ENCODE measurements around the gene GPR61.
A peak's percentile ranks its signal among the peaks of the same experiment; 100 is the strongest.

GPR61 gene

GRCh38 chr1:109498161-109498801, 41.4 kb upstream of the GPR61 start:
- Histone ChIP-seq H3K27me3 (ENCODE audit: control insufficient read depth, insufficient read depth, low read length, poor library complexity, severe bottlenecking) (no peaks in the 10 kb centered on the region), H3K4me3 (ENCODE audit: insufficient read depth, low read depth, low read length) (no peak overlapping the region), H3K4me1 (ENCODE audit: control insufficient read depth, insufficient read depth, low read length) (peaks cover 14% of the 10 kb centered on the region), H3K9me3 (ENCODE audit: control insufficient read depth, low read length) (no peaks in the 10 kb centered on the region), H3K27ac (ENCODE audit: insufficient read depth, low read depth, low read length, poor library complexity, severe bottlenecking) (peak overlapping the region; percentile 55), H3K36me3 (ENCODE audit: control insufficient read depth, insufficient read depth, low read length) (no peaks in the 10 kb centered on the region)
- 56 to 58% methylated on average over 12 of the region's 12 CpGs for WGBS, 2 experiments

- no peaks in the 10 kb centered on the region for H3K27me3 ChIP-seq (ENCODE audit: control insufficient read depth, insufficient read depth, low read length, poor library complexity, severe bottlenecking)
- H3K9me3 ChIP-seq (ENCODE audit: control insufficient read depth, low read length), result no peaks in the 10 kb centered on the region
- H3K27ac ChIP-seq (ENCODE audit: insufficient read depth, low read depth, low read length, poor library complexity, severe bottlenecking), result no peak overlapping the region
- no peak overlapping the region for H3K4me3 ChIP-seq (ENCODE audit: insufficient read depth, low read depth, low read length)
- peaks cover 14% of the 10 kb centered on the region for H3K4me1 ChIP-seq (ENCODE audit: control insufficient read depth, insufficient read depth, low read length)
- 84 to 89% methylated on average over 7 of the region's 7 CpGs for WGBS, 2 experiments
- no peaks in the 10 kb centered on the region for H3K36me3 ChIP-seq (ENCODE audit: control insufficient read depth, insufficient read depth, low read length)
These were observed 40.6 kb upstream of the GPR61 start for GRCh38 chr1:109499081-109499480.

- 73 to 85% methylated on average over 4 of the region's 4 CpGs for WGBS, 2 experiments
- Histone ChIP-seq H3K4me3 (ENCODE audit: insufficient read depth, low read depth, low read length) (no peak overlapping the region), H3K27ac (ENCODE audit: insufficient read depth, low read depth, low read length, poor library complexity, severe bottlenecking) (no peak overlapping the region), H3K4me1 (ENCODE audit: control insufficient read depth, insufficient read depth, low read length) (peaks cover 14% of the 10 kb centered on the region), H3K36me3 (ENCODE audit: control insufficient read depth, insufficient read depth, low read length) (no peaks in the 10 kb centered on the region), H3K9me3 (ENCODE audit: control insufficient read depth, low read length) (no peaks in the 10 kb centered on the region), H3K27me3 (ENCODE audit: control insufficient read depth, insufficient read depth, low read length, poor library complexity, severe bottlenecking) (no peaks in the 10 kb centered on the region)
These were observed 39.8 kb upstream of the GPR61 start for GRCh38 chr1:109499661-109500536.

GRCh38 chr1:109500941-109501381, 38.7 kb upstream of the GPR61 start:
- 73 to 75% methylated on average over 5 of the region's 5 CpGs for WGBS, 2 experiments
- Histone ChIP-seq H3K27me3 (ENCODE audit: control insufficient read depth, insufficient read depth, low read length, poor library complexity, severe bottlenecking) (no peaks in the 10 kb centered on the region), H3K4me3 (ENCODE audit: insufficient read depth, low read depth, low read length) (no peak overlapping the region), H3K27ac (ENCODE audit: insufficient read depth, low read depth, low read length, poor library complexity, severe bottlenecking) (no peak overlapping the region), H3K4me1 (ENCODE audit: control insufficient read depth, insufficient read depth, low read length) (peaks cover 14% of the 10 kb centered on the region), H3K9me3 (ENCODE audit: control insufficient read depth, low read length) (no peaks in the 10 kb centered on the region), H3K36me3 (ENCODE audit: control insufficient read depth, insufficient read depth, low read length) (no peaks in the 10 kb centered on the region)

- H3K9me3 ChIP-seq (ENCODE audit: control insufficient read depth, low read length), result no peaks in the 10 kb centered on the region
- WGBS, 2 experiments, result 84% methylated on average over 5 of the region's 5 CpGs
- peaks cover 14% of the 10 kb centered on the region for H3K4me1 ChIP-seq (ENCODE audit: control insufficient read depth, insufficient read depth, low read length)
- H3K36me3 ChIP-seq (ENCODE audit: control insufficient read depth, insufficient read depth, low read length), result no peaks in the 10 kb centered on the region
- H3K4me3 ChIP-seq (ENCODE audit: insufficient read depth, low read depth, low read length), result no peak overlapping the region
- H3K27me3 ChIP-seq (ENCODE audit: control insufficient read depth, insufficient read depth, low read length, poor library complexity, severe bottlenecking), result no peaks in the 10 kb centered on the region
- H3K27ac ChIP-seq (ENCODE audit: insufficient read depth, low read depth, low read length, poor library complexity, severe bottlenecking), result no peak overlapping the region
These were observed 37.9 kb upstream of the GPR61 start for GRCh38 chr1:109501644-109502363.

GRCh38 chr1:109502364-109502851, 37.3 kb upstream of the GPR61 start:
- Histone ChIP-seq H3K9me3 (ENCODE audit: control insufficient read depth, low read length) (no peaks in the 10 kb centered on the region), H3K4me3 (ENCODE audit: insufficient read depth, low read depth, low read length) (no peak overlapping the region), H3K27me3 (ENCODE audit: control insufficient read depth, insufficient read depth, low read length, poor library complexity, severe bottlenecking) (peaks cover under 1% of the 10 kb centered on the region), H3K27ac (ENCODE audit: insufficient read depth, low read depth, low read length, poor library complexity, severe bottlenecking) (no peak overlapping the region), H3K36me3 (ENCODE audit: control insufficient read depth, insufficient read depth, low read length) (no peaks in the 10 kb centered on the region), H3K4me1 (ENCODE audit: control insufficient read depth, insufficient read depth, low read length) (peaks cover 11% of the 10 kb centered on the region)
- 84 to 89% methylated on average over 3 of the region's 3 CpGs for WGBS, 2 experiments

- no peak overlapping the region for H3K4me3 ChIP-seq (ENCODE audit: insufficient read depth, low read depth, low read length)
- 91 to 95% methylated on average over 5 of the region's 5 CpGs for WGBS, 2 experiments
- H3K27me3 ChIP-seq (ENCODE audit: control insufficient read depth, insufficient read depth, low read length, poor library complexity, severe bottlenecking), result peaks cover 11% of the 10 kb centered on the region
- H3K27ac ChIP-seq (ENCODE audit: insufficient read depth, low read depth, low read length, poor library complexity, severe bottlenecking), result no peak overlapping the region
- H3K4me1 ChIP-seq (ENCODE audit: control insufficient read depth, insufficient read depth, low read length), result peaks cover 5% of the 10 kb centered on the region
- no peaks in the 10 kb centered on the region for H3K36me3 ChIP-seq (ENCODE audit: control insufficient read depth, insufficient read depth, low read length)
- no peaks in the 10 kb centered on the region for H3K9me3 ChIP-seq (ENCODE audit: control insufficient read depth, low read length)
These were observed 35.7 kb upstream of the GPR61 start for GRCh38 chr1:109503935-109504334.

GRCh38 chr1:109504974-109505373, 34.7 kb upstream of the GPR61 start:
- H3K36me3 ChIP-seq (ENCODE audit: control insufficient read depth, insufficient read depth, low read length), result no peaks in the 10 kb centered on the region
- H3K27me3 ChIP-seq (ENCODE audit: control insufficient read depth, insufficient read depth, low read length, poor library complexity, severe bottlenecking), result peaks cover 19% of the 10 kb centered on the region
- WGBS, 2 experiments, result 82 to 90% methylated on average over 1 of the region's 1 CpG
- no peak overlapping the region for H3K27ac ChIP-seq (ENCODE audit: insufficient read depth, low read depth, low read length, poor library complexity, severe bottlenecking)
- peaks cover 4% of the 10 kb centered on the region for H3K4me1 ChIP-seq (ENCODE audit: control insufficient read depth, insufficient read depth, low read length)
- H3K9me3 ChIP-seq (ENCODE audit: control insufficient read depth, low read length), result no peaks in the 10 kb centered on the region
- no peak overlapping the region for H3K4me3 ChIP-seq (ENCODE audit: insufficient read depth, low read depth, low read length)

GRCh38 chr1:109508001-109508872, 31.4 kb upstream of the GPR61 start:
- Histone ChIP-seq H3K27ac (ENCODE audit: insufficient read depth, low read depth, low read length, poor library complexity, severe bottlenecking) (no peak overlapping the region), H3K4me1 (ENCODE audit: control insufficient read depth, insufficient read depth, low read length) (peaks cover 11% of the 10 kb centered on the region), H3K27me3 (ENCODE audit: control insufficient read depth, insufficient read depth, low read length, poor library complexity, severe bottlenecking) (peaks cover 50% of the 10 kb centered on the region), H3K9me3 (ENCODE audit: control insufficient read depth, low read length) (no peaks in the 10 kb centered on the region), H3K36me3 (ENCODE audit: control insufficient read depth, insufficient read depth, low read length) (no peaks in the 10 kb centered on the region), H3K4me3 (ENCODE audit: insufficient read depth, low read depth, low read length) (no peak overlapping the region)
- WGBS, 2 experiments, result 92% methylated on average over 25 of the region's 25 CpGs
